Suppressor macrophage (primary cell): ENCODE data around the gene PLCL1.
"Not testable (repeated sequence)": the region's sequence is repeated elsewhere in the genome, so short reads cannot be mapped to it uniquely, and the experiment has no call there.

Experiments used
- DNase-seq, 4 experiments: peaks; one replicate each; pipeline ENCODE4 v3.0.0-alpha.2; 2020 to 2022

The PLCL1 gene

GRCh38 chr2:197810016-197810415 lies 5.6 kb downstream of the PLCL1 start:
- no peak for DNase-seq

- no peak for DNase-seq
Measured at GRCh38 chr2:197810491-197810890, 6.1 kb downstream of the PLCL1 start.

DNA sequence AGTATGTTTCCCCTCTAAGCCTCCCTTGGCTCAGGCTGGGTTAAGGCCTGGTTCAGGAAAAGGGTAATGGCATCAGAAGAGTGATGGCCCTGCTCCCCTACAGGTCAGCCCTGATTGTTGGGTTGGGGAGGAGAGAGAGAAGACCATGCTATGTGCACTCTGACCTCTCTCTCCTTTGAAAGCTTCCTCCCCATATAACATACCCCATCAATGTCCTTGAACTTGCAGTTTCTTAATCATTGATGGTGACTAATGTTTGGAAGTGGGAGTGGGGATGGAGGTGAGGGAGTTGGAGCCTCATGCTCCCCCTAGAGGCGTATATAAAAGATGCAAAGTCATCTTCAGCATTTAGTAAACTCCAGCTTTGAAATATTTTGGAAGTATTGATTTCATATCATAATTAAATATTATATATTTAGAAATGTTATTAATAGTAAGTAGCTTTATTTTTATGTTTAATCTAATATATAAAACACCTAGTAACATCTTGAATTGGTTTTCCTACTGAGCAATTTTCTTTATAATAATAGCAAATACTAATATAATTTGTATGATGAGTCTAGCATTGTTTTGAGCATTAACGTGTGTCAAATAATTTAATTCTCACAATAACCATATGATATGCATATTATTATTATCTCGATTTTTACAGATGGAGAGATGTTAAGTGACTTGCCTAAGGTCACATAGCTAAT lies 8.8 kb downstream of the PLCL1 start:
- DNase-seq: peak; percentile 34 to 74 (median 62)

DNA sequence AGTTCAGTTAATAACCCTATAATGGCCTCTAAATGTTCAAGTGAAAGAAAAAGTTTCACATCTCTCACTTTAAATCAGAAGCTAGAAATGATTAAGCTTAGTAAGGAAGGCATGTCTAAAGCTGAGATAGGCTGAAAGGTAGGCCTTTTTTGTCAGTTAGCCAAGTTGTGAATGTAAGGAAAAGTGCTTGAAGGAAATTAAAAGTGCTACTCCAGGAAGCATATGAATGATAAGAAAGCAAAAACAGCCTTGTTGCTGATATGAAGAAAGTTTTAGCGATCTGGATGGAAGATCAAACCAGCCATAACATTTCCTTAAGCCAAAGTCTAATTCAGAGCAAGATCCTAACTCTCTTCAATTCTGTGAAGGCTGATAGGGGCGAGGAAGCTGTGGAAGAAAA lies 10.1 kb downstream of the PLCL1 start:
- no peak for DNase-seq

- DNase-seq: peak; percentile 45 to 71 (median 56)
Measured at GRCh38 chr2:197821550-197822289, 17.3 kb downstream of the PLCL1 start.

DNA sequence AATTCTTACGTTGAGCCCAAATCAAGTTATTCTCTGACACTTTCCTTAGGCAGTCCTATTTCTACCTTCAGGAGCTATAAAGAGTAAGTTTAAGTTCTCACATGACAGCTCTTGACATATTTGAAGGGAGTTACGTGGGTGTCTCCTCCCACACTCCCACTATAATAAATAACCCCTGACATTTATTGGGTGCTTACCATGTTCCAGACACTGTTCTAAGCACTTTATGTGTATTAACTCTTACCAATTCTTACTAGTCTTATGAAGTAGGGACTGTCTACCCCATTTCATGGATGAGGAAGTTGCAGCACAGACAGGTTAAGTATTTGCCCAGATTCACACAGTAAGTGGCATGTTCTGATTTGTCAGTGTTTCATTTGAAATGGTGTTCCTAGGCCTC lies 17.9 kb downstream of the PLCL1 start:
- peak in 2 of 4 experiments; percentile 17 to 27 for DNase-seq

GRCh38 chr2:197827618-197828017 lies 23.2 kb downstream of the PLCL1 start:
- no peak for DNase-seq

GRCh38 chr2:197828464-197829135 lies 24.2 kb downstream of the PLCL1 start:
- no peak for DNase-seq

- not testable (repeated sequence) for DNase-seq
Measured at GRCh38 chr2:197834771-197835170, 30.4 kb downstream of the PLCL1 start.

GRCh38 chr2:197835293-197835692 lies 30.9 kb downstream of the PLCL1 start:
- DNase-seq: no peak

DNA sequence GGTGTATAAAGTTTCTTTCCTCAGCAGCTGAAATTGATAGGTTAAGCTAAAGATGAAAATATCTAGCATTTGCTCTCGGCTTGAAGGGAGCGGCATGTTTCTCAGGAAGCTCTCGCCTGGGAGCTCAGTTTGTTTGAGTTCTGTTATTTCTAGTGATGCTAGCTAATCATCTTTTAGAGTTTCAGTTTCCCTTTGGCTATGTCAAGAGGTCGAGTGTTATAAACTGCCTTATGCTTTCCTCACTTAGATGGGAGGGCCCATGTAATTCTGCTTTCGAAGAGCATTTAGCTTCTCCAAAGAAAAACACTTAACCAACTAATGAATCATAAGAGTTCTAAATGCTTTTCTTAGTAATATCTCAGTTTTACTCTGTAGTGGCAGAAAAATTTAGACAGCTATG lies 33.6 kb downstream of the PLCL1 start:
- peak; percentile 56 to 85 (median 69) for DNase-seq

GRCh38 chr2:197838579-197838978 lies 34.2 kb downstream of the PLCL1 start:
- DNase-seq: peak; percentile 43 to 69 (median 60)

GRCh38 chr2:197839327-197839726 lies 34.9 kb downstream of the PLCL1 start:
- no peak for DNase-seq

GRCh38 chr2:197839856-197840255 lies 35.5 kb downstream of the PLCL1 start:
- DNase-seq: no peak

DNA sequence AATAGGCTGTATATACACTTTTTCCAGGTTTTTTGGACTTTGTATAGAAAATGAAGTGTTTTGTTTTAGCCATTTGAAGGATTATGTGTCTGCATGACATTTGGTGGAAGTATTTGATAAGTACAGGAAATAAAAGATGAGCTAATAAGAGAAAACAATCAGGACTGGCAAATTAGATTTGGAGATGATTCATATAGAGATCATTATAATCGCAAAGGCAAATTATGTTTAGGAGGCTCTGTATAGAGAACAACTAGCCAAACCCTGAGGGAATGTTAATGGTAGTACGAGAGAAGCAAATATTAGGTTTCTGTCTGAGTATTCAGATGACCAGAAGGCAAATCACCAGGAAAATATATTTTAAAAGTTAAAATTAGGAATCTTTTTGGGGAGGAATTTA lies 41.7 kb downstream of the PLCL1 start:
- DNase-seq: no peak

DNA sequence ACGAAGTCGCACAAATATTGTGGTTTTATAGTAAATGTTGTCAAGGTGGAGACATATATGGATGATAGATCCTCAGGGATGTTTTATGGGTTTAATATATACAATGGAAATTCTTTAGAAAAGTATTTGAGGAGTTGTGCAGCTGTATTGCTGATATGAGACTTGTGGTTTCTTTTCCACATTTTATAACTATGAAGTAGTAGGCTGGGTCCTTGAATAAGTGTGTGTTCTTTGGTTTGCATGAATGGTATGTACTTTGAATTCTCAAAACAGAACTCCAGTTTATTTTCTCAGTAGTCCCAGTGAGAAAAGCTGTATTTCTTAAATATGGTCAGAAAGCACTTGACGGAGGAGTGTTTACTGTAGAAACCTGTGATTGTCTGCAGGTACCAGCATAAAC lies 42.4 kb downstream of the PLCL1 start:
- no peak for DNase-seq

DNA sequence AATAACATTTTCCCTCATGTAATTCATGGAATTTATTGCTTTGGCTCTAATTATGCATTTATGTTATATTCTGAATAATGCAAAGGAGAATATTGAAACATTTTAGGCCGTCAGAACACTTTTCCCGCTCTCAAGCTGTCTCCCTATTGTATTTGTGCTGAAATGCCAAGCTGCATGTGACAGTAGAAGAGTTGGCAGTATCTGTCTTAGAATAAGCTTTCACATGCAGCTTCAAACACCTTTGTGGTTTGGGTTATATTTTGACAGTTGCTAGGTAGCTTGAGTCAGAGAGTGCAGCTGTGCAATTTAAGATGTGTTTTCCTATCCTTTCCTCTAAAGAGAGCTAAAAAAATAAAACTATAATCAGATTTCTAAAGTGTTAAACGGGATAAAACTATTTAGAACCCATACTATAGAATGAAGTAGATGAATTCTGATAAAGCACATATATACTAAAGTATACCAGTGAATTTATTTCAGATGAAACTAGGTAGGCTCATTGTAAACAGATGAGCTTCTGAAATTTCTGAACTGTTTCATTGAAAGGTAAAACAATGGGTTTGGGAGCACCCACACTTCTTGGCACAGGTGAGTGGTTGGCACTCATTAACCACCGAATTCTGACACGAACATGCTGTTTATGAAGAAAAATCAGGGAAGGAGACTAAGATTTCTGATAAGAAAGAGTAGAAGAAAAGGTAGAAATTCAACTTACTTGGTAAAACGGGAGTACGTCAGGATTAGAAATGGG lies 43.4 kb downstream of the PLCL1 start:
- no peak for DNase-seq

GRCh38 chr2:197848602-197849001 lies 44.2 kb downstream of the PLCL1 start:
- DNase-seq: no peak

DNA sequence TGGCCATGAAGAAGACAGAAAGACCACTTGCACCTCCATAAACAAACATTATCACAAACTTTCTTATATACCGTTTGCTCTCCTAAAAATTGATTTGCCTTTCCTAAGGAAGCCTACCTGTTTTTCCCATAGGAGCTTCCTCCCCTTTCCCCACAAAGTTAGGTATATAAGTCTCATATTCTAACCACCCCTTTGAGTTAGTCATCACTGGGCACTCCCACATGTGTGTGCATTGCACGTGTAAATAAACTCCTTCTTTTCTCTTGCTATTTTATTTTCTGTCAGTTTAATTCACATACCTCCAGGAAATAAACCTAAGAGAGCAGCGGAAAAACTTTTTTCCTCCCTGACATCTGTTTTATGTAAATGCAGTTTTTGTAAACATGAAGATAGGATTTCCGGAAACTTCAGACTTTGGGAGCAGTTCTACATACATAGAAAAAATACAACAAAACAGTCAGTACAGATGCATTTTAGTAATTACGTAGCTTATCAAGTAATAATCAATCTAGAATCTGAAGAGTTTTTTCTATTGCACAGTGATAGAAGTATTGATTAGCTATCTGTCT lies 46.6 kb downstream of the PLCL1 start:
- no peak for DNase-seq

GRCh38 chr2:197851451-197851850 lies 47.1 kb downstream of the PLCL1 start:
- peak in 1 of 4 experiments; percentile 9 for DNase-seq

DNA sequence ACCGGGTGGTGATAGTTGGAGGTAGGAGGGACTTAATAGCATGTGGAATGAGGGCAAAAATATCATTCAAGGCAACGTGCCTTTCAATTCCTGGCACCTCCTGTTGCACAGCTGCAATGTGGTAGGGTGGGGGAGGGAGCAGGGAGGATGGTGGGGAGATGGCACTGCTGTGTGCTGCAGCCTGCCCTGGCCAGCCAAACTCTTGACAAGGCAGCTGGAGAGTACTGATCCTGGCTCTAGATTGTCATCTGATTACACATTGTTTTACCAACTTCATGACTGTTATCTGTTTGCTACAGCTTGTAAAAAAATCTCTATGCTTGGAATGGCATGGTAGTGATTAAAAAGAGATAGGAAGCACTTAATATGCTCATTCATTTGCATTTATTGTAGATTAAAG lies 47.7 kb downstream of the PLCL1 start:
- DNase-seq: no peak

GRCh38 chr2:197853549-197853948 lies 49.2 kb downstream of the PLCL1 start:
- DNase-seq: no peak
